PC-3 (cell line): ENCODE results near the gene SLC16A12. TPM values are rescaled to one million over a fixed set of nuclear protein-coding genes. Genes with fewer than 3 reads are reported as not detected.
A peak's percentile ranks its signal among the peaks of the same experiment; 100 is the strongest.

Source experiments
- ATAC-seq: fragments of 200-7000 bp; cut with Tn5 transposase; 2 replicates; pipeline ENCODE4 v1.9.1; 2020; ENCODE audit warnings: mild to moderate bottlenecking, moderate library complexity
- BruUV-seq: library from RNA; stranded (reverse); fragments of 400-500 nt; replicated peaks from 2 replicates; lab custom pipeline; 2021; lab: Mats Ljungman, UMichigan
- CTCF ChIA-PET: fragments of 300-600 bp; sonication (Branson Sonifier 250); formaldehyde crosslinking; loops from one replicate; lab custom pipeline; 2022; ENCODE audit warnings: antibody characterized with exemption; lab: Charles Lee
- POLR2A ChIA-PET: fragments of 300-600 bp; sonication (Branson Sonifier 250); formaldehyde crosslinking; loops from one replicate; lab custom pipeline; 2022; ENCODE audit warnings: antibody characterized with exemption; ENCODE audit not compliant: unreplicated experiment; lab: Charles Lee
- DNase-seq: peaks from one replicate; pipeline ENCODE4 v3.0.0-alpha.2; 2015
- H2AFZ ChIP-seq: fragments of 300-600 bp; sonication (generic); 2 replicates; pipeline ENCODE4 v1.6.0; 2016; ENCODE audit warnings: antibody characterized with exemption, low read length
- H3F3A ChIP-seq: fragments of 300-600 bp; sonication (generic); one replicate; pipeline ENCODE4 v1.6.0; 2017; ENCODE audit warnings: antibody characterized with exemption, low read length, control low read depth, mild to moderate bottlenecking; ENCODE audit not compliant: unreplicated experiment
- H3K27ac ChIP-seq: fragments of 300-600 bp; sonication (generic); 2 replicates; pipeline ENCODE4 v1.5.1; 2016; ENCODE audit warnings: mild to moderate bottlenecking, low read length
- H3K27me3 ChIP-seq: fragments of 300-600 bp; sonication (generic); 2 replicates; pipeline ENCODE4 v1.6.1; 2016; ENCODE audit warnings: low read length, mixed read lengths
- H3K36me3 ChIP-seq: fragments of 300-600 bp; sonication (generic); 2 replicates; pipeline ENCODE4 v1.6.1; 2016; ENCODE audit warnings: low read depth, mixed run types, low read length, mixed read lengths
- H3K4me1 ChIP-seq: fragments of 300-600 bp; sonication (generic); 2 replicates; pipeline ENCODE4 v1.5.1; 2016; ENCODE audit warnings: low read length; ENCODE audit not compliant: insufficient read depth
- H3K4me2 ChIP-seq: fragments of 300-600 bp; sonication (generic); 2 replicates; pipeline ENCODE4 v1.6.0; 2016; ENCODE audit warnings: low read length
- H3K4me3 ChIP-seq: fragments of 300-600 bp; sonication (generic); 2 replicates; pipeline ENCODE4 v1.5.1; 2016; ENCODE audit warnings: mild to moderate bottlenecking, low read length, mixed read lengths
- H3K79me2 ChIP-seq: fragments of 300-600 bp; sonication (generic); 2 replicates; pipeline ENCODE4 v1.6.1; 2017; ENCODE audit warnings: low read length, mixed read lengths
- H3K9ac ChIP-seq: fragments of 300-600 bp; sonication (generic); 2 replicates; pipeline ENCODE4 v1.6.0; 2016; ENCODE audit warnings: mild to moderate bottlenecking, low read length
- H3K9me2 ChIP-seq: fragments of 300-600 bp; sonication (generic); replicated peaks from 2 replicates; pipeline ENCODE4 v1.6.1; 2016; ENCODE audit warnings: mixed run types, low read length, mixed read lengths
- H3K9me3 ChIP-seq: fragments of 300-600 bp; sonication (generic); 2 replicates; pipeline ENCODE4 v1.6.1; 2016; ENCODE audit warnings: low read length, mixed read lengths
- H4K20me1 ChIP-seq: fragments of 300-600 bp; sonication (generic); 2 replicates; pipeline ENCODE4 v1.6.1; 2016; ENCODE audit warnings: low read length, mixed read lengths
- CTCF ChIP-seq: fragments of 300-600 bp; sonication (generic); conservative IDR thresholded peaks from 2 replicates; pipeline ENCODE4 v1.5.1; 2017; ENCODE audit warnings: antibody characterized with exemption, low read depth, mild to moderate bottlenecking, low read length
- EZH2 ChIP-seq: fragments of 300-600 bp; sonication (generic); IDR thresholded peaks from one replicate; pipeline ENCODE4 v1.6.1; 2017; ENCODE audit warnings: antibody characterized with exemption, mild to moderate bottlenecking, low read length; ENCODE audit not compliant: unreplicated experiment
- EZH2phosphoT487 ChIP-seq: fragments of 300-600 bp; sonication (generic); IDR thresholded peaks from 2 replicates; pipeline ENCODE4 v1.6.1; 2018; ENCODE audit warnings: mild to moderate bottlenecking, antibody characterized with exemption, low read length, borderline replicate concordance
- intact Hi-C: fragments of 100-400 bp; cut with micrococcal nuclease; formaldehyde crosslinking; loops from 2 replicates; pipeline ENCODE4 v1.9.0; 2023
- total RNA-seq: library from RNA; depleted of rRNA; stranded (reverse); fragments of >200 nt; gene quantifications from 2 replicates; pipeline ENCODE4 v1.2.3, GENCODE V29; 2014

SLC16A12 gene
- total RNA-seq, 1 experiment from 2014 or later = not detected

- Histone ChIP-seq H4K20me1 (no peaks in the 10 kb centered on the region), H3K9me3 (no peaks in the 10 kb centered on the region), H3K27me3 (no peaks in the 10 kb centered on the region), H3K9ac (no peak overlapping the region), H3F3A (no peaks in the 10 kb centered on the region), H3K36me3 (no peaks in the 10 kb centered on the region), H3K4me1 (peaks cover 15% of the 10 kb centered on the region), H3K27ac (no peak overlapping the region), H2AFZ (no peak overlapping the region), H3K79me2 (no peaks in the 10 kb centered on the region), H3K9me2 (no peaks in the 10 kb centered on the region), H3K4me3 (no peak overlapping the region), H3K4me2 (peak overlapping the region; percentile 54)
- TF ChIP-seq EZH2phosphoT487 = no peak
- no peak for TF ChIP-seq CTCF
- TF ChIP-seq EZH2 = no peak
- ATAC-seq = peak; percentile 70
- ChIA-PET CTCF (interaction anchor here (1.0 kb wide), 1 partner anchor 95 kb away, joined by 3 read pairs; no protein-coding TSS in a partner anchor), POLR2A (no interaction called here)
- no TSS peak for BruUV-seq
- intact Hi-C loops = no loop called here
- peak; percentile 73 for DNase-seq
Observed at GRCh38 chr10:89458291-89458690, 77.1 kb downstream of the SLC16A12 start.

- CTCF ChIA-PET = no interaction called here
Observed at GRCh38 chr10:89454561-89455347, 80.6 kb downstream of the SLC16A12 start.

More at GRCh38 chr10:89454561-89455347, 80.6 kb downstream of the SLC16A12 start:
- peaks cover 15% of the 10 kb centered on the region for H3K4me1 ChIP-seq
- no peaks in the 10 kb centered on the region for H3K9me3 ChIP-seq
- no peak overlapping the region for H3K27ac ChIP-seq
- DNase-seq (no peak), ATAC-seq (no peak)
- no peaks in the 10 kb centered on the region for H3K9me2 ChIP-seq
- BruUV-seq = no TSS peak
- H3K4me3 ChIP-seq = no peak overlapping the region
- no peaks in the 10 kb centered on the region for H3F3A ChIP-seq
- H2AFZ ChIP-seq = no peak overlapping the region
- no peaks in the 10 kb centered on the region for H4K20me1 ChIP-seq
- H3K36me3 ChIP-seq = no peaks in the 10 kb centered on the region
- H3K79me2 ChIP-seq = no peaks in the 10 kb centered on the region
- POLR2A ChIA-PET = no interaction called here
- intact Hi-C loops = no loop called here
- no peaks in the 10 kb centered on the region for H3K27me3 ChIP-seq
- TF ChIP-seq CTCF (no peak), EZH2 (no peak), EZH2phosphoT487 (no peak)
- H3K4me2 ChIP-seq = no peak overlapping the region
- no peak overlapping the region for H3K9ac ChIP-seq
